ENCODE data around the gene KRT76.
"Not testable (repeated sequence)": the region's sequence is repeated elsewhere in the genome, so short reads cannot be mapped to it uniquely, and the experiment has no call there.

Gene KRT76

DNA sequence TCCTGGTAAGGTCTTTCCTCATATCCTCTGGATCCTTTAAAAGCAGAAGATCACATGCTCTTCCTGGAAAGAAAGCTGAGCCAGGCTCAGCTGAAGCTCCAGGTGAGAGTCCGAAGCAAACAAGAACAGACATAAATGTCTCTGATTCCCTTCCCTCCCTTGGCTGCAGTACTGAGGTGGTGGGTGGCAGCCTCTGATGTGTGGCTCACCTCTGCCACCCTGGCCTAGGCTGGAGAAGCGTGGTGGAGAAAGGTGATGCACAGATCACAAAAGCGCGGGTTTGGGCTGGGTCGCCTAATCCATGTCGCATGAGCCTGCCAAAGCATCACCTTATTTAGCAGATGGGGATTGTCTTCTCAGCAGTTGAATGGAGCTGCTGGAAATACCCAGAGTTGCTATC, 2.8 kb upstream of the KRT76 start:
- DNase-seq: no peak

DNA sequence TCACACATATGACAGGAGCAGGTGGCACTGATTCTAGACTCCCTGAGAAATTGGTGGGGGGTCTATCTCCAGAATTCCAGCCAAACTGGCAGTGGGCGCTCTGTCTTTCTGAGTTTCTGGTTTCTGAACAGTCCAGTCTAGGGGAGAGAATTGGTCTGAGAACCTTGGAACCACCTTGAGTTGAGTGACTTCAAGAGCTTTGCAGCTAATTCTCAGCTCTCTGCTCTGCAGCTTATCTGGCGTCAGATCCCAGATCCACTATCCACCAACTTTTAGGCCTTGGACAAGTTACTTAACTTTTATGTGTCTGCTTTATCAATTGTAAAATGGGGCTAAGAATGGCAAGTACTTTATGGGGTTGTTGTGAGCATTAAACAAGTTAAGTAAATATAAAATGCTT, 1.7 kb upstream of the KRT76 start:
- DNase-seq: no peak

DNA sequence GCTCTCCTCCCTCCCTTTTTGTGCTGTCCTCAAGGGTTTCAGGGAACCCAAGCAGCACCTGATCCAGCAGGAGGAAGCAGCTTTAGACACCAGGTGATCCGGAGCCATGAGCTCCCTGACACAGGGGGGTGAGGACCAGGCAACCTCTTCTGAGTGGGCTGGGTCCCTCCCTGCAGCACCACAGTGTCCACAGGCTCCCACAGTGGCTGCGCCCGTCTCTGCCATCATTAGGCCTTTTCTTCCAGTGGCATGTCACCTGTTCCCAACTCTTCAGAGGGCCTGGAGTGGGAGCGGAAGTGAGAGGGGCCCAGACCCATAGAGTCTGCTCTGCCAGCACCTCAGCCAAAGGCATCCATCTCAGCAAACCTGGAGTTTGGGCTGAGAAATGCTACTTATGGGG, 421 bp upstream of the KRT76 start:
- no peak for DNase-seq

DNA sequence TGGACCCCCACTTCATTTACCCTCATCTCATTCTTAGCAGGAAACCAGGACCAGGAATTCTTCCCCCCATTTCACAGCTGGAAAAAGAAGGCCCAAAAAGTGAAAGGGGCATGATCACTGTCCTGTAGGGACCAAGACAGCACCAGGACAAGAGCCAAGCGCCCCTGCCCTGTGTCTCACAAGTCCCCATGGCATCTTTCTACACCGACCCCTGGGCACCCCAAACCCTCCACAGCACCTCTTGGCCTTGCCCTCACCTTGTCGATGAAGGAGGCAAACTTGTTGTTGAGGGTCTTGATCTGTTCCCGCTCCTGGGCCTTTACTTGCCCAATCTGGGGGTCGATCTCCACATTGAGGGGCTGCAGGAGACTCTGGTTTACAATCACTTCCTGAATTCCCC, 710 bp downstream of the KRT76 start:
- DNase-seq: no peak

DNA sequence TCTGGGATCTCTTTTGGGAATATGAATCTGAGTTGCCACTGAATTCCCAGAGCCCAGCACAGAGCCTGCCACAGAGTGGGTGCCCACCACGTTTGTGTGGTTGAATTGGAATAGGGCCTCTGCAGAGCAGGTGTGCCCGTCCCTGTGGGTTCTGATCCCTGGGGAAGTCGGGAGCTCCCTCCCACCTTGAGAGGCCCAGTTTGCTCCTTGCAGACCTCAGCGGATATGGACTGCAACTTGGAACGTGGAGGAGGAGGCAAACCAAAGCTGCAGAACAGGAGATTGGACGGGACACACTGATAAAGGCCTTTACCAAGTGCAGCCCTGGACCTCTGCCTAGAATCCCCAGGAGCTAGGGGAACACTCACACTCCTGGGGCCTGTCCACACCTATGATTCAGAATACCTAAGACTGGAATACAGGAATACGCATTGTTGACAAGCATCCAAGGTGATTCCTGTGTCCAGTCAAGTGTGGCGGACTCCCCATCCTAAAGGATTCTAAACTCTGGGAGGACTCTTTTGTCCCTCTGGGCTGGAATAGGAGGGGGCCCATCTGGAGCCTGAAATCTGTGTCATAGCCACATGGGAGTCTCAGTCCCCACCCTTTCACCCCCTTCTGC, 2.4 kb downstream of the KRT76 start:
- no peak for DNase-seq

DNA sequence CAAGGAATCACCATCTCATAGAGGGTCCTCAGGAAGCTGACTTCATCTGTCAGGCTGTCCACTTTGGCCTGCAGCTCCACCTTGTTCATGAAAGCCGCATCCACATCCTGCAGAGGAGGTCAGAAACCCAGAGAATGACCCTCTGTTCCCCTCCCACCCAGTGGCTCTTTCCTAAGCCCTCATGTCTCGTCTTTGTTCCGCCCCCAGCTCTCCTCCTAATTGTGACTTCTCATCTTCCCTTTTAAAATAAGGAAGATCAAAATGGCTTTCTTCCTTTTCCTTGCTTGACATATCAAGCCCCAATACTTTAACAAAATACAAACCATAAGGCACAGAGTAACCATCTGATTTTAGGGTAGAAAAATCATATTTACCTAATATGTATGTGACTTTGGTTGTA, 4.4 kb downstream of the KRT76 start:
- DNase-seq: peak; percentile 18 to 70 (median 58)

DNA sequence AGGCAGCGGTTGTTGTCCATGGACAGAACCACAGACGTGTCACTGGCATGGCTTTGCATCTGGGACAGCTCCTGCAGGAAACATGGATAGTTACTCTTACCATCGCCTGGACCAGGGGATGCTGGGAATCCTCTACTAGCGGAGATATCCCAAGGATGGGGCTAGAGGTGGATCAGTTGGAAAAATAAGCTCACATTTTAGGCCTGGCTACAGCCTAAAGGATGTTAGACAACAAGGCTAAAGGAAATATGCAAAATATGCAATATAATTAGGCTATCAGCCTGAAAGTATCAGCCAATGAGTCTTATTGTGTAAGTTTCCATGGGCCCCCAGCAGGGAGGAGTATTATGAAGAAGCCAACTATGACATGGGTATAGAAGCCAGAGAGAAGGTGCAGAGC, 5.0 kb downstream of the KRT76 start:
- DNase-seq: no peak

DNA sequence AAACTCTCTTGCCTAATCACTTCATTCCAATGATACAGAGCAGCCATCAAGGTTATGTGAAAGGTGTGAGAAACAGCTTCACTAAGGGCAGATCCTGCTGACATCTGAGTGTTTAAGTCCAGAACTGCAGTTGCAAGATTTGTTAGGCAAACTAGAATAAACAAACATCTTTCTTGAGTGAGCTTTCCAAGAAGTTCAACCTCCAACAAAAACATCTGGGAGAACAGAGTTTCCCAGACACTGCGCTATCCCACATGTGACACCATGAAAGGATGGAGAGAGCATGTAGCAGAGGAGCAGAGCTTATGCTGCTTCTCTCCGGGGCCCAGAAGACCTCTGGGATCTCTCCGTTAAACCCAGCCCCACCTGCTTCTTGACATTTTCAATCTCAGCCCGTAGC, 5.6 kb downstream of the KRT76 start:
- no peak for DNase-seq

DNA sequence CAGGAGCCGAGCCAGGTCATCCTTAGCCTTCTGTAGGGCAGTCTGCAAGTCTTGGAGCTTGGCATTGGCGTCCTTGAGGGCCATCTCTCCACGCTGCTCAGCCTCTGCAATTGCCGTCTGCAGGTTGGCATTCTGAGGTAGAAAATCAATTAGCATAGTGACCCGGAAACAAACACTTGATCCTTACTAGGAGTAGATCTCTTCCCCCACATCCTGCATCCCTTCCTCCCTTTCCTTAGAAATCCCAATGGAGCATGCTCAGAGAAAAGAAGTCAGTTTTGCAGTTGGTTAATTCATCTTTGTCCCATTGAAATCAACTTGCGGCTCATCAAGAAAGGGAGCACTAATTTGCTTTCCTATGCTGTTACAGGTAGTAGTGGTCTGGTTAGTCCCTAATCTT, 6.1 kb downstream of the KRT76 start:
- DNase-seq: no peak

DNA sequence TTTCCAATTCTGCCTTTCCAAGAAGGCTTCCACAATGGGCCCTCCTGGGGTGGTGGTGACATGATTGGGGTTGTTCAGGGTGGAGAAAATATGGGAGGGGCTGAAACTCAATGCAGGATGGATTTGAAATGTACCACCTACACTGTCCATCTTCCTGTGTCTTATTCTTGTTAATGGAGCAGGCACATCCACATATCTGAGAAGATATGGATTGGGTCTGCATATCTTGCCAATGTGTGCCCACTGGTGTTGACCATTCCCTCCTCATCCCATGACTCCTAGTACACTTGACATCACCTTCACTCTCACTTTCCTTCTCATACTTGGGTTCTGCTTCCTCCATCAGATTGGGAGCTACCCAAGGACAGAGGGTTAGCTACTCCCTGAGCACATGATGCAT, 7.2 kb downstream of the KRT76 start:
- DNase-seq: no peak

DNA sequence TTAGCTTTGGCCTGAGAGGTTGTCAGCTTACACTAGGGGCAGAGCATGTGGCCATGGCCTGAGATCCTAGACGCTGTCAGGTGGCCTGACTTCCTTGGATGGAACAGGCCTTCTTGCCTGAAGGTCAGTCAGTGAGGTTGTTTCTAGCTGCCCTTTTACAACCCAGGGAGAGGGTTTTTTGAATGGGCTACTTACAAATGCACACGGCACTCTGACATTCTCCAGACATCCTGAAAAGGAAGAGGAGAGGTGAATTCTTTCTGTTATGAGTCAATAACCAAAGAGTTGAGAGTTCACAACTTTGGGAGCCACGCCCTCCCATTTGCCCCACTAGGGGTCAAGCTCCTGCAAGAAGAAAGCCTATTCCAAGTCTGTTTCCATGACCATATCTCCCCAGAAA, 7.8 kb downstream of the KRT76 start:
- DNase-seq: no peak

DNA sequence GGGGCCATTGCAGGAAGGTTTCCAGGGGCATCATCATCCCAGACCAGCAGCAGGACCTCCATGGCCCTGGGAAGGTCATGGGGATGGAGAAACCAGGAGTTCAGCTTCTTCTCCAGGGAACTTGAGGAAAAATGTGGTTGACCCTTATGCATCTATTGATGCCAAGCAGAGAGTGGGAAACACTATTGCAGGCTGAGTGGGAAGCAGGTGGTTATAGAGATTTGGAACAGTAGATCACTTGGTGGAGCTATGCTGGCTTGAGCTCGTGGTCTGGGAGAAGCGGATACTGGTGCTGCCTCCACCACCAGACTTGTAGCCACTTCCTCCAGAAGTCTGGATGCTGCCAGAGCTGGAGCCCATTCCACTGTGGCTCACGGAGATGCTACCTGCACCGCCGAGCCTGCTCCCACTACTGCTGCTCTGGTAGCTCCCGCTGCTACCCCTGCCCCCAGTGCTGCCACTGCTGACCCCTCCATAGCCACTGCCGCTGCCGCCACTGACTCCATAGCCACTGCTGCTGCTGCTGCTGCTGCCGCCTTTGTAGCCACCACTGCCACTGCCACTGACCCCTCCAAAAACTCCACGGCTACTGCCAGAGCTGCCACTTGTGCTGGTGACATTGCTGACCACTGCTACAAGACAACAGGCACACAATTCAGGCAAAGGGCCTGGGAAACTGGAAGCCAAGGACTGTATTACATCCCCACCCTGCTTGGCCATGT, 8.5 kb downstream of the KRT76 start:
- DNase-seq: no peak

DNA sequence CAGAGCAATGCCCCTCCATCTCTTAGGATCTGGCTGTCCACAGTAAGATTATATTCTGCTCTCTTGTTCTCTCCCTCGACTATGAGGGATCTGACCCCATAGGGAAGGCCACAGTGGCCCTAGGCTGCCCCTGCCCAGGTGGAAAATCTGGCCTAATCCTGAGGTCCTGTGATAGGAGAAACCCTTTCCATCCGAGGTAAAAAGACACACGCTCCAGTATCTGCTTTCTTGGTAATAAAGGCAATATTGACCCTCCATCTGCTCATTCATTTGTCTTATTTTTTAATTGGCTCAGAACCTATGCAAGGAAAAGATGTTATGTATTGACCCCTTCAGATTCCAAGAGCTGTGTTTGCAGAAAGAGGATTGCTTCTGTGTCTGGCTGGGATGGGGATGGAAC, 9.7 kb downstream of the KRT76 start:
- no peak for DNase-seq

DNA sequence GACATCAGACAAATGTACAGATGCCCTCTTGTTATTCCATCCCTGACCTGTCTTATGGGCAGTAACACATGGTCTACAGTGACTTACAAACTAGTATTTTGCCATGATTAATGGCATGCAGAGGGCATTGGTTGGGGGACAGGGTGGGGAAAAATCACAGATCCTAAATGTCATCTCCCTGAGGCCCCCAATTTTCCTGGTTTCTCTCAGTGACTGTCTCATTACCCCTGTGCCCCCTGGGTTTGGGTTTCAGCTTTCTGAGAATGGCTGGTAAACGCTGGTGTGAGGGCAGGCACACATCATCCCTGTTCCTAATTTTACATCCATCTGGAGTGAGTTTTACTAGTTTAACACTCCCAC, 10.1 kb downstream of the KRT76 start:
- DNase-seq: no peak

DNA sequence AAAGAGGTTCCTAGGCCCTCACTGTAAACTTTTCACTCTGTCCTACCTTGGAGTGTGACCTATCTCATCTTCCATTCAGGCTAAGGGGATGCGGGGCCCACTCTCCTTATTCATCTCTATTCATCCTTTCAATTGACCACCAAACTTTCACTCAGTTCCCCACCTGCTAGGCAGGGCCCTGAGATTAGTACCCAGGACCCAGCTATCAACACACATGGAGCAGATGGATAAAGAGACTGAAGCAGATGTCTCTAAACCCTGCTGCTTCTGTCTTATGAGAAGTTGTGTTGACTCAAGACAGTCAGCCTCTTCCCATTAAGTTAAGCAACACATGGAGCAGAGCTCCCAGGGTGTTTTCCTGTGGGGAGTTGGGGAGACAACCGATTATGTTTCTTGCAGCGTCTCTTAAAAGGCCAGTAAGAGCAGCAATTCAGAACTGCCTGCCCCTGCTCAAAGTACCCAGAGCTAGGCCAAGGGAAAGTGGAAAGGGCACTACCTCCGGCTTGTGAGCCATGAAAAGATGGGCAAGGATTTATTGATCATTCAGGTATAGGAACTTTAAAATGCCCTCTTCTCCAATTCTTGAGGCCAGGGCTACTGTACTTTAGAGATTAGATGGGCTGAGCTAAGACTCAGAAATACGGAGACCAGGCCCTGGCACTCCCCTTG, 10.7 kb downstream of the KRT76 start:
- no peak for DNase-seq

DNA sequence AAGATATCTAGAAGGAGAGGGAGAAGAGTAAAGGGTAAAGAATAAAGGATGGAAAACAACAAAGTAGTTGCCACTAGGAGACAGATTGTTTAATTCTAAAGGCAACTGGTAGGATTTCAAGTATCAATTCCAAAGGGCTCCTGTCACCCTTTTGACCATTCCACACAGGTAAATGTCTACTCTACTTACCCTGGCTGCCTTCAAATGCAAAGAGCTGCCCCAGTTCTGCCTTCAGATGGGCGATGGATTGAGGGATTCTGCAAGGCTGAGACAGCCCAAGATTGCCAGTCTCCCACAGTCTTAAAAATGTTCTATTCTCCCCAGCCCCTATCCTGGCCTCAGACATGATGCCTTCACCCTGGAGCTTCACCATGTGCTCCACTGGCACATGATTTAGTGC, 11.4 kb downstream of the KRT76 start:
- no peak for DNase-seq

DNA sequence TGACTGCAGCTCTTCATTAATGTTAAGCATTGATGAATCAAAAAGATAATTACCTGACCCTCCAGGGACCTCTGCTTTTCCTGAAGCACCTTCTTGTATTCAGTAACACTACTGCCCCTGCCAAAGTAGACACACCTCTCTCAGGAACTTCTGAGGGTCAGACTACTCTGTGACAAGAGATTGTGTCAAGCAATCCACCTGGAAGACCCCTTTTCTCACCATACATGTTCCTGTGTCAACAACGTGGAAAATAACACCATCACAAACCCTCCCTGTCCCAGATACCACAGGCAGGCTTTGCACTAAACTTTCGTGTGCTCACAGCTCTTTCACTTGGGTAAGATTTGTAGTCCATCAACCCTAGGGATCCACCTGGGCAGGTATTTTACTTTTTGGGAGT, 13.2 kb downstream of the KRT76 start:
- DNase-seq: no peak

DNA sequence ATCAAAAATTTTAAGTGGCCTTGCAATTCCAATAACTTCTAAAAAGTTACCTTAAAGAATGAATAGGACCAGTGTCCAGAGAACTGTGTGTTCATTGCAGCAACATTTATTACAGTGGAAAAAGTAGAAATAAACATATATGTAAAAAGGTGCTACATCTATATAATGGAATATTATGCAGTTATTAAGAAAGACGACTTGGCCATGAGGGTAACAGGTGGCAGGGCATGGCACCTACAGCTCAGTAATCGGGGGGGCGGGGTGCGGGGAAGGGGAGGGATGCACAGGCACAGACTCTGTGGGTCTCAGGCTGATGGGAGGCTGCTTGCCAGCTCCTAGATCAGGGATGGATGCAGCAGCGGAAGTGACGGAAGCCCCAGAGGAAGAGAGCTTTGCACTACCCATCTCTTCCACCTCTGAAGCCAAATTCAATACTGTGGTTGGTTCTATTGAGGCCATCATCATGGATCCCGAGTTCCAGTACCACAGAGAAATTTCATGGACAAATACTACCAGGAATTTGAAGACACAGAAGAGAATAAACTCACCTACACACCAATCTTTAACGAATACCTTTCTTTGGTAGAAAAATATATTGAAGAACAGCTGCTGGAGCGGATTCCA, 14.0 kb downstream of the KRT76 start:
- no peak for DNase-seq

DNA sequence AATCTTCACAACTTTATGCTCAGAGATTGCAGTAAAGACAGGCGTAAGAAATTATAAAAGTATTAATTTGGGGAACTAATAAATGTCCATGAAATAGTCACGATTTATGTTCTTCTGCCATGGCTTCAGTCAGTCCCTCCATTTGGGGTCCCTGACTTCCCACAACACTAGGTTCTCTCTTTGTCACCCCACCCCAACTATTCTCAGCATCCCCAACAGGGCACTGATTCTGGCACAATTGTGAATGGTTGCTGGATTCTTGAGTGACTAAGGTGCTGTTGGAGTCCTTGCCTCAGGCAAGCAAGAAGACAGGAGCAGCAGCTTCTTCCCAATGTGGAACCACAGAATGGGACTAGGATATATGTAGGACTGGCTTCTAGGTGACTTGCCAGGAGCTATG, 15.3 kb downstream of the KRT76 start:
- DNase-seq: no peak

DNA sequence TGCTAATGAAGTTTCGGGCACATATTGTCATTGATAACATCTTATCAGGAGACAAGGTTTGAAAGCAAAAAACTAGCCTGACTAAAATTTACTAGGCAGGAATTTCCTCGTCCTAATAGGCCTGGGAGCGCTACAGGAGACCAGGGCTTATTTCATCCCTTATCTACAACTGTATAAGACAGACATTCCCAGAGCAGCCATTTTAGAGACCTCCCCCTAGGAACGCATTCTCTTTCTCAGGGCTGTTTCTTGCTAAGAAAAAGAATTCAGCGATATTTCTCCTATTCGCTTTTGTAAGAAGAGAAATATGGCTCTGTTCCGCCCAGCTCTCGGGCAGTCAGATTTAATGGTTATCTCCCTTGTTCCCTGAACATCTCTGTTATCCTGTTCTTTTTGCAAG, 15.9 kb downstream of the KRT76 start:
- not testable (repeated sequence) for DNase-seq

DNA sequence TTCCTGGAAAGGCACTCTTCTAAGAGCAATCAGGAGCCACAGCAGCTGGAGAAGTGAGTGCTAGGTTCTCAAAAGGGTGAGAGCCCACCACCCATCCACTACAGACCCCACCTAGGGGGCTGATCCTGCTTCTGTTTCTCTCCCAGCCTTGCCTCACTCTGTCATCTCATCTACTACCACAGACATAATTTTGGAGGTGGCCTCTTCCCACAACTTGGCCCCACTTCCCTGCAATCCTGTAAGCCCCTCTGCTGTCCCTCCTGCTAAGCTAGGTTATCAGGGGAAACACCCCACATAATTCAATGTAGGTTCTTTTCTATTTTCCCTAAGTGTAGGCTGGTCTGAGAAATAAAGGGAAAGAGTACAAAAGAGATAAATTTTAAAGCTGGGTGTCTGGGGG, 16.5 kb downstream of the KRT76 start:
- DNase-seq: no peak

DNA sequence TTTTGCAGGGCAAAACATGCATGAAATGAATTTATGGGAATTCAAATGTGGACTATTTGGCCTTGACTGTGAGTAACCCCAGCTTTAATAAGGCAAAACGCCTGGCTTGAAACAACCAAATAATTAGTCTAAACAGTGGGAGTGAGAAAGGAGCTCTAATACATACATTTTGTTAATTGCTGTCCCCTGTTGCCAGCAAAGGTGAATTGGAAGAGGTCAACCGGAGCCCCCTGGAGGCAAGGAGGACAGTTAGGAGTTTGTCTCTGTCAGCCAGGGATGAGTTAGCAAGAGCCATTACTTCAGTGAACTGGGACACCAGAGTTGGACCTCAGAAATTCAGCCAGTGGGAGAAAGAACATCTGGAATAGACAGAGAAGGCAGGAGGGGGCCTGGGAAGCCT, 17.4 kb downstream of the KRT76 start:
- no peak for DNase-seq

DNA sequence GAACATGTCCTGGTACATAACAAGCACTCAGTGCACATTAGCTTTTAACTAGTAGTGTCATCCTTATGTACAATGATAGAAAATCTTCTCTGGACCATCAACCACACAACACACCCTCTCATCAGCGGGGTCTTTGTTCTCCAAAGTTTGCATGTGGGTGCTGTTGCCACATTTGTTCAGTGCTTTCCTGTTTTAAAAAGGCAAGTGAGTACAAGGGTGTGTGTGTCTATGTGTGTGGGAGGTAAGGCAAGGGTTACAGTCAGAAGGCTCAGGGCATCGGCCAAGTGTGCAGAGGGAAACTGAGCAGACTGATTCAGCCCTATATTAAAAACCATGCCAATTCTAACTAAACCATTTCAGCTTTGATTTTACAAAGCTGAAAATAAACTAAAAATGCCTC, 17.9 kb downstream of the KRT76 start:
- DNase-seq: peak; percentile 9 to 62 (median 39)

Measured in suppressor macrophage (primary cell).